NB4 (cell line): ENCODE measurements around the gene NRDC.

ENCODE experiments used
- DNase-seq: peaks from one replicate; pipeline ENCODE4 v3.0.0; 2010; ENCODE audit warnings: low read depth
- H3K4me3 ChIP-seq: one replicate; pipeline ENCODE4 v1.5.1; 2011; ENCODE audit warnings: mild to moderate bottlenecking, low read depth, low read length, moderate library complexity
- MYC ChIP-seq: IDR thresholded peaks from 2 replicates; pipeline ENCODE4 v1.6.1; 2011; ENCODE audit warnings: low read depth, low read length
- POLR2A ChIP-seq: IDR thresholded peaks from 2 replicates; pipeline ENCODE4 v1.6.1; 2011; ENCODE audit warnings: mild to moderate bottlenecking; ENCODE audit not compliant: insufficient read length; ENCODE audit errors: extremely low read depth
- TF ChIP-seq, protein P1 (sequence below): IDR thresholded peaks from 2 replicates; pipeline ENCODE4 v1.6.1; 2011; ENCODE audit warnings: low read depth, low read length
- TF ChIP-seq, protein P2 (sequence below): IDR thresholded peaks from one replicate; pipeline ENCODE4 v1.5.1; 2012; ENCODE audit warnings: low read depth, low read length

NRDC gene

DNA sequence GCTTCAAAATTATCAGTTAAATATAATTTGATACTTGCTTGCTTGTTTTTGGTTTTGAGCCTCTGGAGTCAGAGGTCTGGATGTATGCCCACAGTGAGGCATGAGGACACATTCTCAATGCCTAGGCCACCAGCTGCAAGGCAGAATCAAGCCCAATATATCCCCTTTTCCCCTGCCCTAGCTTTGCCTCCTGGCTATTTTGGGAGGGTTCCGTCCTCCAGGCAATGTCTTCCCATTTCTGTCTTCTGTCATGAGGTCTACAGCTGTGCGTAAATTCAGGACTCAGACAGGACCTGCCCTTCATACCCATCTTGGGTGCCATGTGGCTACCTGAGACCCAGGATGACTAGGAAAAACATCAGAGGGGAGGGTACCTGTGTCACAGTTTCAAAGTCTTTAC is 19.2 kb downstream of the NRDC start:
- no peak overlapping the region for H3K4me3 ChIP-seq

DNA sequence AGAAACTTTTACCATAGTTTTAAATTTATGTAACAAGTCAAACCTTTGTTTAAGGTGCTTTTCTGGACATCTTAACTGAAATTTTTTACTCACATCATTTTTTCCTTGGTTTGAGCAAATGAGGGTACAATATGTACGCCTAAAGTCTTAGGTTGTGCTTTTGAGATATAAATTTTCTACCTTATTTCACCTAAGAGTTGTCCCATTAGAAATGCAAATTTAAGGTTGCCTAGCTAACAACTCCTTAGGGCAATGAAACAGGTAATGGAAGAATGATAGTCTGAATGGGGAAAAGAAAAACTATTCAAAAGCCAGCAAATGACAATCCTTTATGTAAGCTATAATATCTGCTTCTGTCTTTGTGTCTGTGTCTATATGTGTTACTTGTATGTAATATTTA is 19.6 kb downstream of the NRDC start:
- no peak for DNase-seq
- TF ChIP-seq POLR2A (no peak), MYC (no peak)
- TF ChIP-seq, protein P1, sequence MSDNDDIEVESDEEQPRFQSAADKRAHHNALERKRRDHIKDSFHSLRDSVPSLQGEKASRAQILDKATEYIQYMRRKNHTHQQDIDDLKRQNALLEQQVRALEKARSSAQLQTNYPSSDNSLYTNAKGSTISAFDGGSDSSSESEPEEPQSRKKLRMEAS: no peak
- TF ChIP-seq, protein P2, sequence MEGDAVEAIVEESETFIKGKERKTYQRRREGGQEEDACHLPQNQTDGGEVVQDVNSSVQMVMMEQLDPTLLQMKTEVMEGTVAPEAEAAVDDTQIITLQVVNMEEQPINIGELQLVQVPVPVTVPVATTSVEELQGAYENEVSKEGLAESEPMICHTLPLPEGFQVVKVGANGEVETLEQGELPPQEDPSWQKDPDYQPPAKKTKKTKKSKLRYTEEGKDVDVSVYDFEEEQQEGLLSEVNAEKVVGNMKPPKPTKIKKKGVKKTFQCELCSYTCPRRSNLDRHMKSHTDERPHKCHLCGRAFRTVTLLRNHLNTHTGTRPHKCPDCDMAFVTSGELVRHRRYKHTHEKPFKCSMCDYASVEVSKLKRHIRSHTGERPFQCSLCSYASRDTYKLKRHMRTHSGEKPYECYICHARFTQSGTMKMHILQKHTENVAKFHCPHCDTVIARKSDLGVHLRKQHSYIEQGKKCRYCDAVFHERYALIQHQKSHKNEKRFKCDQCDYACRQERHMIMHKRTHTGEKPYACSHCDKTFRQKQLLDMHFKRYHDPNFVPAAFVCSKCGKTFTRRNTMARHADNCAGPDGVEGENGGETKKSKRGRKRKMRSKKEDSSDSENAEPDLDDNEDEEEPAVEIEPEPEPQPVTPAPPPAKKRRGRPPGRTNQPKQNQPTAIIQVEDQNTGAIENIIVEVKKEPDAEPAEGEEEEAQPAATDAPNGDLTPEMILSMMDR: no peak
- H3K4me3 ChIP-seq: no peak overlapping the region

More for the DNA sequence above, 19.2 kb downstream of the NRDC start:
- TF ChIP-seq, protein P2: no peak
- no peak for TF ChIP-seq MYC
- no peak for TF ChIP-seq POLR2A
- TF ChIP-seq, protein P1: no peak
- no peak for DNase-seq

DNA sequence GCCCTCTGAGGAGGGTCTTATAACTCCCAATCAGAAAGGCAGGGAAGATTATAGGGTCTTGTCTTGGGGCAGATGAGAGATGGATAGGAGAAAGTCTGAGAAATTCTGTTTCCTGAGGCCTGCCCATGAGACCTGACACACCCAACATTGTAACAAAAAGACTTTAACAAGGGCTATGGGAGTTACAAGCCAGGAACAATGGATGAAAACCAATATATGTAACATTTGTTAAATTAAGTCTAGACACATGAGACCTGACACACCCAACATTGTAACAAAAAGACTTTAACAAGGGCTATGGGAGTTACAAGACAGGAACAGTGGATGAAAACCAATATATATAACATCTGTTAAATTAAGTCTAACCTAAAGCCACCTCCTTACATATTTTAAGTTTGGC is 21.8 kb downstream of the NRDC start:
- no peak for DNase-seq
- TF ChIP-seq, protein P1: no peak
- TF ChIP-seq, protein P2: no peak
- TF ChIP-seq POLR2A: no peak
- no peak for TF ChIP-seq MYC
- H3K4me3 ChIP-seq: no peak overlapping the region

DNA sequence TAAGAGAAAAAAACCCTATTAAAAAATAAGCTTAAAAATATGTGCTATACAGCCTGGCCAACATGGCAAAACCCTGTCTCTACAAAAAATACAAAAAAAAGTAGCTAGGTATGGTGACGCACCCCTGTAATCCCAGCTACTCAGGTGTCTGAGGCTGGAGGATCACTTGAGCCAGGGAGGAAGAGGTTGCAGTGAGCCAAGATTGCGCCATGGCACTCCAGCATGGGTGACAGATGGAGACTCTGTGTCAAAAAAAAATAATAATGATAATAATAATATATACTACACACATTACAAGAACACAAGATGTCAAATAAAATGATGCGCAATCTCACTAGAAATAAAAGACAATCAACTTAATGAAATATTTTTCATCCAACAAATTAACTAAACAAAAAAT is 22.9 kb downstream of the NRDC start:
- no peak overlapping the region for H3K4me3 ChIP-seq
- TF ChIP-seq, protein P1: no peak
- TF ChIP-seq, protein P2: no peak
- no peak for TF ChIP-seq POLR2A
- TF ChIP-seq MYC: no peak
- DNase-seq: no peak

DNA sequence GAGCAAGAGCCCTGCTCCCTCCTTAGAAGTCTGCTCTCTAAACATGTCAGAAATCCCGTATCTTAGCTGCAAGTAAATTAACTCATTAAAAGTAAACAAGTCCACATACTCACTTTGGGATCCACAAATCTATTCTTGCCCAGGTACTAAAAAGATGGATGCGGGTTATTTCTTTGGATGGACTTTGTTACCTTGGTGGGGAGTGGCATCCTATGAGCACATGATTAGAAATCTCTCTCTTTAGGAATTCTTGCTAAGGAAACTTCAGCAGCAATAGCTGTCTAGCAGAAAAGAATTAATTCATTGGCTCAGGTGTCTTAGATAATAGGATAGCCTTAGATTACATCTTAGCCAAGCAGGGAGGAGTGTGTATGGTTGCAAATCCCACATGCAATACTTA is 25.2 kb downstream of the NRDC start:
- no peak for DNase-seq
- H3K4me3 ChIP-seq: no peak overlapping the region
- TF ChIP-seq MYC: no peak
- TF ChIP-seq, protein P1: no peak
- no peak for TF ChIP-seq POLR2A
- TF ChIP-seq, protein P2: no peak
